HCT116 (cell line): ENCODE measurements around the gene COBLL1.

Source experiments
- CEBPB ChIP-seq: IDR thresholded peaks from 2 replicates; pipeline ENCODE4 v1.6.1; 2012; ENCODE audit warnings: low read depth
- EZH2 ChIP-seq: fragments of 200-600 bp; sonication (generic); IDR thresholded peaks from 2 replicates; pipeline ENCODE4 v1.6.1; 2017; ENCODE audit warnings: antibody characterized with exemption, mixed run types
- POLR2A ChIP-seq: IDR thresholded peaks from 2 replicates; pipeline ENCODE4 v1.7.0; 2011; ENCODE audit warnings: borderline replicate concordance; ENCODE audit not compliant: insufficient read depth, insufficient read length; ENCODE audit errors: extremely low read depth
- SP1 ChIP-seq: IDR thresholded peaks from 2 replicates; pipeline ENCODE4 v1.6.1; 2012; ENCODE audit warnings: low read depth
- TF ChIP-seq, protein P1 (sequence below), 3 experiments: fragments of 200-600 bp in 1 of 3; sonication (generic) in 1 of 3; IDR thresholded peaks in 2 of 3; conservative IDR thresholded peaks in 1 of 3; 2 replicates each; pipeline ENCODE4 v1.5.1; 2012 to 2017; ENCODE audit warnings: low read depth in 2 of 3, low read length in 2 of 3, antibody characterized with exemption in 1 of 3, borderline replicate concordance in 1 of 3, control low read depth in 1 of 3, mild to moderate bottlenecking in 1 of 3, mixed read lengths in 1 of 3, mixed run types in 1 of 3, moderate library complexity in 1 of 3; ENCODE audit not compliant: insufficient read depth in 1 of 3

DNA sequence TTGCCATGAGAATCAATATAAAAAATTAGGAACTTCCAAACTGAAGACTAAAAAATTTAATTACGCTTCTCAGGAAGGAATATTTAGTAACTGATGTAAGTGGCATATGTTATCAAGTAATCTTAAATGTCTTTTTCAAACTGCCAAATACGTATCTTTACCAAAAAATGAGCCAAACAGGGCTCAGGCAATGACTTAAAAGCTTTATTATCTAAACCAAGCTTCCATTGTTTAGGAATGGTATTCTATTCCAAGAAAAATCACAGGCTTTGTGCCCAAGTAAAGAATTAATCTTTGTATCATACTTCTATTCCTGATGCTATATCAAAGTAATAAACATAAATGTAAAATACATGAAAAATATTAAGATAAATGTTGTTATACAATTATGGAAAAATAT lies 148.7 kb downstream of the COBLL1 start:
- TF ChIP-seq, protein P1, sequence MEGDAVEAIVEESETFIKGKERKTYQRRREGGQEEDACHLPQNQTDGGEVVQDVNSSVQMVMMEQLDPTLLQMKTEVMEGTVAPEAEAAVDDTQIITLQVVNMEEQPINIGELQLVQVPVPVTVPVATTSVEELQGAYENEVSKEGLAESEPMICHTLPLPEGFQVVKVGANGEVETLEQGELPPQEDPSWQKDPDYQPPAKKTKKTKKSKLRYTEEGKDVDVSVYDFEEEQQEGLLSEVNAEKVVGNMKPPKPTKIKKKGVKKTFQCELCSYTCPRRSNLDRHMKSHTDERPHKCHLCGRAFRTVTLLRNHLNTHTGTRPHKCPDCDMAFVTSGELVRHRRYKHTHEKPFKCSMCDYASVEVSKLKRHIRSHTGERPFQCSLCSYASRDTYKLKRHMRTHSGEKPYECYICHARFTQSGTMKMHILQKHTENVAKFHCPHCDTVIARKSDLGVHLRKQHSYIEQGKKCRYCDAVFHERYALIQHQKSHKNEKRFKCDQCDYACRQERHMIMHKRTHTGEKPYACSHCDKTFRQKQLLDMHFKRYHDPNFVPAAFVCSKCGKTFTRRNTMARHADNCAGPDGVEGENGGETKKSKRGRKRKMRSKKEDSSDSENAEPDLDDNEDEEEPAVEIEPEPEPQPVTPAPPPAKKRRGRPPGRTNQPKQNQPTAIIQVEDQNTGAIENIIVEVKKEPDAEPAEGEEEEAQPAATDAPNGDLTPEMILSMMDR (IDR thresholded peaks at IDR 0.05 in 2 of 3, conservative IDR thresholded peaks at IDR 0.05 in 1 of 3; ENCODE audit: borderline replicate concordance in 1 of 3, insufficient read depth in 1 of 3, low read depth in 2 of 3, low read length in 2 of 3) = no peak
- TF ChIP-seq SP1 = no peak
- TF ChIP-seq EZH2 = no peak
- no peak for TF ChIP-seq POLR2A
- TF ChIP-seq CEBPB = no peak
